Panc1 (cell line): ENCODE results near the gene PNLIPRP1. TPM values are rescaled to one million over a fixed set of nuclear protein-coding genes. Genes with fewer than 3 reads are reported as not detected.
A peak's percentile ranks its signal among the peaks of the same experiment; 100 is the strongest.

Source experiments
- ATAC-seq: fragments of 200-7000 bp; cut with Tn5 transposase; 2 replicates; pipeline ENCODE4 v1.9.1; 2020; ENCODE audit warnings: mild to moderate bottlenecking, moderate library complexity
- BruUV-seq: library from RNA; stranded (reverse); fragments of 400-500 nt; replicated peaks from 2 replicates; lab custom pipeline; 2021; lab: Mats Ljungman, UMichigan
- CTCF ChIA-PET: fragments of 300-600 bp; sonication (Branson Sonifier 250); formaldehyde crosslinking; loops from one replicate; lab custom pipeline; 2022; ENCODE audit warnings: antibody characterized with exemption; lab: Charles Lee
- POLR2A ChIA-PET: fragments of 300-600 bp; sonication (Branson Sonifier 250); formaldehyde crosslinking; loops from one replicate; lab custom pipeline; 2022; ENCODE audit warnings: antibody characterized with exemption; lab: Charles Lee
- DNase-seq: peaks from one replicate; pipeline ENCODE4 v3.0.0-alpha.2; 2010; ENCODE audit warnings: low read depth, low spot score
- H3K27ac ChIP-seq: 2 replicates; pipeline ENCODE4 v1.5.1; 2011; ENCODE audit warnings: mild to moderate bottlenecking, low read length, inconsistent platforms
- H3K27me3 ChIP-seq: fragments of 200-500 bp; sonication (Bioruptor generic); 2 replicates; pipeline ENCODE4 v1.6.0; 2014; ENCODE audit warnings: low read length, inconsistent platforms; ENCODE audit not compliant: control insufficient read depth, insufficient read depth
- H3K36me3 ChIP-seq: fragments of 200-500 bp; sonication (Bioruptor generic); 2 replicates; pipeline ENCODE4 v1.5.1; 2014; ENCODE audit warnings: inconsistent platforms, mild to moderate bottlenecking, low read length, moderate library complexity; ENCODE audit not compliant: control insufficient read depth, insufficient read depth
- H3K4me1 ChIP-seq: 2 replicates; pipeline ENCODE4 v1.5.1; 2011; ENCODE audit warnings: inconsistent platforms, mild to moderate bottlenecking, low read length, moderate library complexity; ENCODE audit not compliant: control insufficient read depth, insufficient read depth
- H3K4me3 ChIP-seq, 2 experiments: 2 replicates each; pipeline ENCODE4 v1.5.1; 2011 to 2012; ENCODE audit warnings: low read depth in 2 of 2, low read length in 2 of 2, mild to moderate bottlenecking in 2 of 2, inconsistent platforms in 1 of 2, moderate library complexity in 1 of 2
- H3K9me3 ChIP-seq: fragments of 200-500 bp; sonication (Bioruptor generic); 2 replicates; pipeline ENCODE4 v1.5.1; 2014; ENCODE audit warnings: low read depth, mild to moderate bottlenecking, inconsistent platforms, low read length, moderate library complexity; ENCODE audit not compliant: control insufficient read depth, insufficient read depth
- CTCF ChIP-seq: fragments of 450-650 bp; IDR thresholded peaks from 2 replicates; pipeline ENCODE4 v1.5.1; 2017; ENCODE audit warnings: mild to moderate bottlenecking
- POLR2AphosphoS5 ChIP-seq: IDR thresholded peaks from 2 replicates; pipeline ENCODE4 v1.6.1; 2012; ENCODE audit warnings: mild to moderate bottlenecking, low read depth, low read length, moderate library complexity
- REST ChIP-seq, 2 experiments: IDR thresholded peaks; 2 replicates each; pipeline ENCODE4 v1.6.1; 2011 to 2012; ENCODE audit warnings: low read depth in 2 of 2, control low read depth in 1 of 2, low read length in 1 of 2, mild to moderate bottlenecking in 1 of 2, moderate library complexity in 1 of 2; ENCODE audit not compliant: insufficient read depth in 1 of 2
- SIN3A ChIP-seq: IDR thresholded peaks from 2 replicates; pipeline ENCODE4 v1.6.1; 2012; ENCODE audit warnings: low read depth, mild to moderate bottlenecking, low read length, moderate library complexity, borderline replicate concordance; ENCODE audit not compliant: insufficient read depth
- TCF7L2 ChIP-seq: IDR thresholded peaks from 2 replicates; pipeline ENCODE4 v1.6.1; 2011; ENCODE audit warnings: mild to moderate bottlenecking, low read depth, low read length, inconsistent platforms
- in situ Hi-C: cut with HindIII; loops from 2 replicates; pipeline ENCODE4 v1.10.0; 2016; ENCODE audit warnings: low sequenced_read_pairs, low pct_unique_long_range_greater_than_20kb
- intact Hi-C: fragments of 100-400 bp; cut with micrococcal nuclease; formaldehyde crosslinking; loops from one replicate; pipeline ENCODE4 v1.10.0; 2022; ENCODE audit not compliant: unreplicated experiment
- total RNA-seq: library from RNA; stranded (reverse); gene quantifications from one replicate; pipeline ENCODE4 v1.2.1, GENCODE V29; 2021; ENCODE audit not compliant: unreplicated experiment

PNLIPRP1 gene
- total RNA-seq, 1 experiment from 2014 or later, result 0.95 TPM

DNA sequence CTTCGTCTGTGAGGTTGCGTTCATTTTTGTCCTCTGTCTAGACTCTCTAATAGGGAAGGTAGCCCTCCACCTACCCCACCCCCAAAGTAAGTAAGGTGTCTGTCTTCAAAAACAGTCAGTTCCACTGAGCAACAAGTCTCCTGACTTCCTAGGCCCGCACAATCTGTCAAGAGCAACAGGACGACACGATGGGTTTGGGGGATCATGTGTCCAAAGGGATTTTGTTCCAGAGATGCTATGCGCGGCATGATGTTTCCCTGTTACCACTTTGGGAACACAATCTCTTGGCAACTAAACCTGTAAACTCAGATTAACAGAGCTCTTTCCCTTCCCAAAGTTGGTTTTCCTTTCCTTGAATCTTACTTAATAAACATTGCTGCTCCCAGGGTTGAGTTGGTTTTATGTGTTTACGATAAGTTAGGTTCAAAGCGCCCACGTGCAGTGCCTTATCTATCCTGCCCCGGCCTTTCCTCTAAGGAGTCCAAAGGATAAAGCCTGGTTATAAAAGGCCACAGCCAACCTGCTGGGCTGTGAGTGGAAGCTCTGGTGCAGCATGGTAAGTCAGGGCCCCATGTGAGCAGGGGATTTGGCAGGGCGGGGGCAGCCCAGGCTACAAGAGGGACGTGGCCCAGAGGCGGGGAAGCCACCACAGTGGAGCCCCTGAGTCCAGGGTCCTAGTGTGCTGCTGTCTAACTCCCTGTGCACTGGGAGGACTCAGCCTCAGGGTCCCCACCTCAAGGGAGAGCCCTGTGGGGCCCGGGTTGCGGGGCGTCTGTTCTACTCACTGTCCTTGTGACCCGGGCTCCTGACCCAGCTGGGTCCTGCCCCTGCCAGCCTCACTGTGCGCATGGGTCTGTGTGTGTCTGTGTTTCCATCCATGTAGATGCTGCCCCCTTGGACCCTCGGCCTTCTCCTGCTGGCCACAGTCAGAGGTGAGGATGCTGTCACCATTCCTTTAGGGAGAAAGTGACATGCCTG is 30.0 kb downstream of the PNLIPRP1 start, which contains the start of gene PNLIPRP2:
Gene PNLIPRP2 (plus strand): TSS at position 531 of the 978 bp plus-strand sequence.
- Histone ChIP-seq H3K4me1 (no peaks in the 10 kb centered on the region), H3K36me3 (no peaks in the 10 kb centered on the region), H3K4me3 (no peak within 1 kb of the TSS), H3K9me3 (no peaks in the 10 kb centered on the region), H3K27me3 (peaks cover 7% of the 10 kb centered on the region), H3K27ac (no peak within 1 kb of the TSS)
- no peak for TF ChIP-seq SIN3A
- no peak for TF ChIP-seq TCF7L2
- no peak for TF ChIP-seq REST (IDR thresholded peaks at IDR 0.05; ENCODE audit: insufficient read depth in 1 of 2, low read depth in 2 of 2, low read length in 1 of 2)
- no peak for TF ChIP-seq CTCF
- TF ChIP-seq POLR2AphosphoS5, result no peak
- ATAC-seq, result peak; percentile 48; the same call in 1 of the 2 replicates
- no TSS peak for BruUV-seq
- ChIA-PET CTCF (no interaction called here), POLR2A (no interaction called here)
- no peak for DNase-seq
- intact Hi-C loops, result no loop called here
- in situ Hi-C loops, result no loop called here

GRCh38 chr10:116621476-116621875 is 30.7 kb downstream of the PNLIPRP1 start:
- CTCF ChIA-PET, result no interaction called here
- no peak overlapping the region for H3K27ac ChIP-seq
- in situ Hi-C loops (no loop called here), intact Hi-C loops (no loop called here)
- no peaks in the 10 kb centered on the region for H3K9me3 ChIP-seq
- TF ChIP-seq POLR2AphosphoS5, result no peak
- no peak for TF ChIP-seq REST (IDR thresholded peaks at IDR 0.05; ENCODE audit: insufficient read depth in 1 of 2, low read depth in 2 of 2, low read length in 1 of 2)
- no peak for TF ChIP-seq TCF7L2
- TF ChIP-seq SIN3A, result no peak
- TF ChIP-seq CTCF, result no peak
- BruUV-seq, result no TSS peak
- DNase-seq (no peak), ATAC-seq (no peak)
- H3K36me3 ChIP-seq, result no peaks in the 10 kb centered on the region
- H3K4me3 ChIP-seq, result no peak overlapping the region
- no peaks in the 10 kb centered on the region for H3K4me1 ChIP-seq
- peaks cover 12% of the 10 kb centered on the region for H3K27me3 ChIP-seq
- POLR2A ChIA-PET, result no interaction called here
